Stomach (tissue), 9 donors: ENCODE data around the gene LRP3. TPM values are rescaled to one million over a fixed set of nuclear protein-coding genes. Genes with fewer than 3 reads are reported as not detected.

ENCODE experiments used
- DNase-seq, 2 donors: peaks; one replicate each; pipeline versions ENCODE4 v3.0.0 to v3.0.0-alpha.2; 2013 to 2019
- H3K27ac ChIP-seq, 5 donors: fragments of 200-600 bp in 4 of 5; sonication (generic) in 4 of 5; one replicate each; pipeline ENCODE4 v1.5.1; 2013 to 2019; ENCODE audit warnings: mild to moderate bottlenecking in 1 of 5, moderate library complexity in 1 of 5
- H3K27me3 ChIP-seq, 3 donors: fragments of 200-600 bp; sonication (generic); one replicate each; pipeline ENCODE4 v1.5.1; 2017 to 2019; ENCODE audit warnings: mixed run types in 1 of 3
- H3K36me3 ChIP-seq, 4 donors: fragments of 200-600 bp; sonication (generic); 1 replicate in 3 of 4; 2 replicates in 1 of 4; pipeline ENCODE4 v1.5.1; 2016 to 2019
- H3K4me1 ChIP-seq, 4 donors: fragments of 200-600 bp; sonication (generic); one replicate each; pipeline ENCODE4 v1.5.1; 2016 to 2019
- H3K4me3 ChIP-seq, 4 donors: fragments of 200-600 bp; sonication (generic) in 3 of 4; one replicate each; pipeline ENCODE4 v1.5.1; 2016 to 2019; ENCODE audit warnings: mild to moderate bottlenecking in 1 of 4
- H3K9me3 ChIP-seq, 4 donors: fragments of 200-600 bp; sonication (generic); one replicate each; pipeline ENCODE4 v1.5.1; 2016 to 2019
- EP300 ChIP-seq: sonication (generic); formaldehyde crosslinking; IDR thresholded peaks from one replicate; pipeline ENCODE4 v1.6.1; 2017; ENCODE audit warnings: antibody characterized with exemption
- POLR2A ChIP-seq, 4 donors: fragments of 450-650 bp; IDR thresholded peaks; one replicate each; pipeline ENCODE4 v1.6.1; 2016; ENCODE audit warnings: antibody characterized with exemption in 4 of 4, control low read depth in 2 of 4, mild to moderate bottlenecking in 1 of 4, moderate library complexity in 1 of 4
- POLR2AphosphoS5 ChIP-seq, 3 donors: sonication (generic); formaldehyde crosslinking; IDR thresholded peaks; one replicate each; pipeline ENCODE4 v1.6.1; 2016; ENCODE audit warnings: antibody characterized with exemption in 3 of 3
- WGBS, 5 donors: extraction: QIAGEN DNeasy Blood & Tissue Kit in 3 of 5; methylation state at CpG; one replicate each; pipeline versions ENCODE4 v1.1.5 to v1.1.7; 2013 to 2018; 5-methylcytosine and 5-hydroxymethylcytosine counted together
- intact Hi-C: fragments of 100-400 bp; cut with DNase I; formaldehyde crosslinking; loops from one replicate; pipeline ENCODE4 v1.15.1; 2023; ENCODE audit warnings: low total_unique reads
- polyA plus RNA-seq, 3 donors: library from polyadenylated mRNA; stranded (reverse); fragments of 200-250 nt; gene quantifications; one replicate each; pipeline ENCODE4 v1.2.3, GENCODE V29; 2013
- total RNA-seq, 5 donors: library from RNA; depleted of rRNA; stranded (reverse); fragments of >200 nt; gene quantifications; one replicate each; pipeline versions ENCODE4 v1.1.0 to v1.2.3, GENCODE V29; 2014 to 2016
- TF ChIP-seq, protein P1 (sequence below), 7 experiments: fragments of 450-650 bp in 4 of 7; fragments of 200-600 bp in 3 of 7; sonication (generic) in 3 of 7; IDR thresholded peaks; one replicate each; pipeline ENCODE4 v1.5.1; 2016 to 2019; ENCODE audit warnings: antibody characterized with exemption in 7 of 7, control low read depth in 2 of 7, mild to moderate bottlenecking in 1 of 7
- donor health status: healthy with polysubstance abuse.
- donor health status: Bipolar disorder and iron deficiency.
- donor health status: healthy.

Gene LRP3
- total and polyA plus RNA-seq, 8 donors: 7.5 to 26.6 (median 12.8) TPM

- Histone ChIP-seq H3K27me3 (peaks cover 9 to 90% (median 38%) of the 10 kb centered on the region in 3 donors), H3K27ac (no peak within 1 kb of the TSS), H3K9me3 (peaks cover 9 to 31% (median 29%) of the 10 kb centered on the region in 4 donors), H3K4me3 (peak within 1 kb of the TSS; percentile 29 to 54 (median 40)), H3K4me1 (peaks cover 8 to 25% (median 24%) of the 10 kb centered on the region in 4 donors), H3K36me3 (no peaks in the 10 kb centered on the region)
- intact Hi-C loops: no loop called here
- TF ChIP-seq EP300: no peak
- TF ChIP-seq POLR2A (IDR thresholded peaks at IDR 0.05): no peak
- TF ChIP-seq, protein P1, sequence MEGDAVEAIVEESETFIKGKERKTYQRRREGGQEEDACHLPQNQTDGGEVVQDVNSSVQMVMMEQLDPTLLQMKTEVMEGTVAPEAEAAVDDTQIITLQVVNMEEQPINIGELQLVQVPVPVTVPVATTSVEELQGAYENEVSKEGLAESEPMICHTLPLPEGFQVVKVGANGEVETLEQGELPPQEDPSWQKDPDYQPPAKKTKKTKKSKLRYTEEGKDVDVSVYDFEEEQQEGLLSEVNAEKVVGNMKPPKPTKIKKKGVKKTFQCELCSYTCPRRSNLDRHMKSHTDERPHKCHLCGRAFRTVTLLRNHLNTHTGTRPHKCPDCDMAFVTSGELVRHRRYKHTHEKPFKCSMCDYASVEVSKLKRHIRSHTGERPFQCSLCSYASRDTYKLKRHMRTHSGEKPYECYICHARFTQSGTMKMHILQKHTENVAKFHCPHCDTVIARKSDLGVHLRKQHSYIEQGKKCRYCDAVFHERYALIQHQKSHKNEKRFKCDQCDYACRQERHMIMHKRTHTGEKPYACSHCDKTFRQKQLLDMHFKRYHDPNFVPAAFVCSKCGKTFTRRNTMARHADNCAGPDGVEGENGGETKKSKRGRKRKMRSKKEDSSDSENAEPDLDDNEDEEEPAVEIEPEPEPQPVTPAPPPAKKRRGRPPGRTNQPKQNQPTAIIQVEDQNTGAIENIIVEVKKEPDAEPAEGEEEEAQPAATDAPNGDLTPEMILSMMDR (IDR thresholded peaks at IDR 0.05): no peak
- no peak for TF ChIP-seq POLR2AphosphoS5 (IDR thresholded peaks at IDR 0.05)
- DNase-seq: peak in 1 of 2 donors; percentile 55
- WGBS, 5 donors: 0 to 13% (median 5%) methylated on average over 15 to 62 of the region's 62 CpGs
Measured at GRCh38 chr19:33225458-33225926, 31.4 kb downstream of the LRP3 start, which contains the start of gene SLC7A10. SLC7A10 (minus strand) TSS chr19:33225850; CDS start chr19:33225703, 147 bp downstream.

GRCh38 chr19:33226550-33227241 is 32.6 kb downstream of the LRP3 start:
- intact Hi-C loops: no loop called here
- TF ChIP-seq POLR2A (IDR thresholded peaks at IDR 0.05) (no peak), EP300 (no peak), POLR2AphosphoS5 (IDR thresholded peaks at IDR 0.05) (no peak)
- TF ChIP-seq, protein P1 (IDR thresholded peaks at IDR 0.05): no peak
- no peaks in the 10 kb centered on the region for H3K36me3 ChIP-seq
- 2 to 5% (median 2%) methylated on average over 28 to 66 of the region's 66 CpGs for WGBS, 5 donors
- peak overlapping the region; percentile 29 to 54 (median 40) for H3K4me3 ChIP-seq
- peaks cover 8 to 25% (median 24%) of the 10 kb centered on the region in 4 donors for H3K4me1 ChIP-seq
- peak; percentile 42 to 80 for DNase-seq
- peaks cover 9 to 80% (median 38%) of the 10 kb centered on the region in 3 donors for H3K27me3 ChIP-seq
- peaks cover 9 to 31% (median 29%) of the 10 kb centered on the region in 4 donors for H3K9me3 ChIP-seq
- H3K27ac ChIP-seq: no peak overlapping the region

DNA sequence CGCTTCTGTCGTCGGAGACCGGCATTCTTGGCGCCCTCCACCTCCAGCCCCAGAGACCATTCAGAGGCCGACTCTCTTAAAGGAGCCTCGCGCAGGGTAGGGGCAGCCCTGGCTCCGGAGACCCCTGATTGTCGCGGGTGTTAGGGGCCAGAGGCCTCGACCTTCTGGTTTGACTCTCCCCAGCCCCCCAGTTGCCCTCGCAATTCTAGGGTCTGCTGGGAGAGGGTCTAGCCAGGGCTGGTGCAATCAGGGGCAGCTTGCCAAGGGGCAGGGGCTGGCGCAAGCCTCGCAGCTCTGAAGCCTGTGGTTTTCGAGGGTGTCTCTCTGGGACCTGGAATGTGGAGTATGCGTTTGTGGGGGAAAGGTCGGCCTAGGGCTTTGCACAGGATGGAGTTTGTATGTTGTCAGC is 33.1 kb downstream of the LRP3 start:
- no peak for DNase-seq
- Histone ChIP-seq H3K4me1 (peaks cover 8 to 25% (median 24%) of the 10 kb centered on the region in 4 donors), H3K4me3 (peak overlapping the region; percentile 29 to 54 (median 40)), H3K36me3 (no peaks in the 10 kb centered on the region), H3K27ac (no peak overlapping the region), H3K27me3 (peaks cover 9 to 76% (median 38%) of the 10 kb centered on the region in 3 donors), H3K9me3 (peaks cover 9 to 31% (median 29%) of the 10 kb centered on the region in 4 donors)
- intact Hi-C loops: no loop called here
- no peak for TF ChIP-seq POLR2A (IDR thresholded peaks at IDR 0.05)
- TF ChIP-seq, protein P1 (IDR thresholded peaks at IDR 0.05): no peak
- no peak for TF ChIP-seq POLR2AphosphoS5 (IDR thresholded peaks at IDR 0.05)
- no peak for TF ChIP-seq EP300
- 25 to 40% (median 29%) methylated on average over 4 to 18 of the region's 18 CpGs for WGBS, 5 donors

- H3K27ac ChIP-seq: no peak overlapping the region
- H3K36me3 ChIP-seq: no peaks in the 10 kb centered on the region
- no peak for DNase-seq
- TF ChIP-seq POLR2AphosphoS5 (IDR thresholded peaks at IDR 0.05) (no peak), EP300 (no peak)
- TF ChIP-seq, protein P1 (IDR thresholded peaks at IDR 0.05): no peak
- no peak overlapping the region for H3K4me3 ChIP-seq
- peaks cover 9 to 69% (median 38%) of the 10 kb centered on the region in 3 donors for H3K27me3 ChIP-seq
- WGBS, 5 donors: 90 to 100% (median 93%) methylated on average over 1 of the region's 1 CpG
- intact Hi-C loops: no loop called here
- H3K9me3 ChIP-seq: peaks cover 9 to 31% (median 29%) of the 10 kb centered on the region in 4 donors
- H3K4me1 ChIP-seq: peaks cover 8 to 25% (median 24%) of the 10 kb centered on the region in 4 donors
Measured at GRCh38 chr19:33227870-33228599, 33.9 kb downstream of the LRP3 start.
